Hematopoietic multipotent progenitor cell treated with erythropoietin and hydrocortisone succinate and interleukin-3 and kit ligand, for 15 days (in vitro differentiated cells): ENCODE data around the gene ANK3.

Experiments
- DNase-seq: peaks from one replicate; pipeline ENCODE4 v3.0.0-alpha.2; 2015; ENCODE audit warnings: low spot score

Gene ANK3

GRCh38 chr10:60029475-60029874 is 360.2 kb downstream of the ANK3 start:
- DNase-seq: no peak

- DNase-seq: no peak
These were observed 361.6 kb downstream of the ANK3 start for GRCh38 chr10:60028081-60028480.

- DNase-seq: no peak
These were observed 364.4 kb downstream of the ANK3 start for GRCh38 chr10:60025279-60025678.

- DNase-seq: no peak
These were observed 365.2 kb downstream of the ANK3 start for GRCh38 chr10:60024506-60024905.

- no peak for DNase-seq
These were observed 366.4 kb downstream of the ANK3 start for GRCh38 chr10:60023155-60023877.

- no peak for DNase-seq
These were observed 368.3 kb downstream of the ANK3 start for GRCh38 chr10:60021361-60021760.

- DNase-seq: no peak
These were observed 372.9 kb downstream of the ANK3 start for GRCh38 chr10:60016794-60017193.

- DNase-seq: no peak
These were observed 379.8 kb downstream of the ANK3 start for GRCh38 chr10:60009710-60010383.

GRCh38 chr10:60009276-60009675 is 380.4 kb downstream of the ANK3 start:
- no peak for DNase-seq

GRCh38 chr10:60008816-60009215 is 380.9 kb downstream of the ANK3 start:
- DNase-seq: no peak

- no peak for DNase-seq
These were observed 383.6 kb downstream of the ANK3 start for GRCh38 chr10:60006062-60006461.

GRCh38 chr10:60003651-60004523 is 385.8 kb downstream of the ANK3 start:
- DNase-seq: no peak

- no peak for DNase-seq
These were observed 388.9 kb downstream of the ANK3 start for GRCh38 chr10:60000747-60001146.

GRCh38 chr10:59997827-59998525 is 391.7 kb downstream of the ANK3 start:
- DNase-seq: no peak

GRCh38 chr10:59995862-59996261 is 393.8 kb downstream of the ANK3 start:
- DNase-seq: no peak

- DNase-seq: no peak
These were observed 395.7 kb downstream of the ANK3 start for GRCh38 chr10:59993931-59994330.

GRCh38 chr10:59991661-59992060 is 398.0 kb downstream of the ANK3 start:
- DNase-seq: no peak

- no peak for DNase-seq
These were observed 398.6 kb downstream of the ANK3 start for GRCh38 chr10:59991117-59991516.

- DNase-seq: no peak
These were observed 404.0 kb downstream of the ANK3 start for GRCh38 chr10:59985639-59986038.

- DNase-seq: no peak
These were observed 405.3 kb downstream of the ANK3 start for GRCh38 chr10:59984415-59984814.

GRCh38 chr10:59980356-59980755 is 409.3 kb downstream of the ANK3 start:
- DNase-seq: no peak

- no peak for DNase-seq
These were observed 412.2 kb downstream of the ANK3 start for GRCh38 chr10:59977486-59977885.
